Measurements from ENCODE around the gene TRDN.

The TRDN gene

DNA sequence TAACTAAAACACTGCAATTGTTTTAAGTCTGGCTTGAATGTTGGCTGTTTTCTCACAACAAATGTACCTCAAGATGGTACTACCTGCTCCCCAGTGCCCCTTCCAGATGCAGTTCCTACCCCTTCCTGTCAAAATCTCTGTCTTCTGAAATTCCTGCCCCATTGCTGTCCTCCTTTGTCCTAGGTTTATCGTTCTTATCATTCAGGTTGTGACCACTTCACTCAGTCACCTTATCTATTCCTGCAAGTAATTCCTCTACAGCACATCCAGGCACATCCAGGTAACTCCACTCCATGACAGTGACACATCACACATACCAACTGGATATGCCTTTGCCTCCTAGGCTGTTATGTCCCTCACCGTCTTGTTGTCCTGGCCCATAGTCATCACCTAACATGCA is 90.2 kb downstream of the TRDN start:
- H3K27ac ChIP-seq (ENCODE audit: low read length) = no peak overlapping the region
- no peak overlapping the region for H2AFZ ChIP-seq (ENCODE audit: low read depth, low read length)
- ATAC-seq (ENCODE audit: insufficient read depth, low read depth) = no peak

DNA sequence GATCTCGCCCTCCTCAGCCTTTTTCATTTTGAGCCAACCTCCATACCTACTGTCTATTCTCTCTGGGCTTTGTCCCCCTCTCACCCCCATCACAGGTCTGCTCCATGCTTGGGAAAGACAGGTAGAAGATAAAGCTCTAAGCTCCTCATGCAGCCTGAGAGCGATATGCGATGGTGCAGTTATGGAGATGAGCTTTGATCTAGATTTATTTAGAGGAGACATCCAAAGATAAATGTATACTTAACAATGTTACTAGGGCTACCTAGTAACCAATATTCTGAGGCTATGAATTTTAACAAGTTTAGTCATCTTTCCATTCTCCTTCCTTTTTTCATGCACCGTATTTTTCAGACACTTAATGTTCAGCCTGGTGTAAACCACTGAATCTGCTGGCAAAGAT is 95.3 kb downstream of the TRDN start:
- no peak overlapping the region for H3K4me3 ChIP-seq (ENCODE audit: low read depth in 1 of 2, low read length in 2 of 2)
- no peaks in the 10 kb centered on the region for H3K36me3 ChIP-seq (ENCODE audit: insufficient read depth, low read length)
- TF ChIP-seq CTCF (IDR thresholded peaks at IDR 0.05; ENCODE audit: borderline replicate concordance, extremely low read depth, low read length, poor library complexity, severe bottlenecking) = no peak
- no peak for TF ChIP-seq EZH2 (IDR thresholded peaks at IDR 0.05; ENCODE audit: borderline replicate concordance, low read depth, low read length, severe bottlenecking)
- no peak overlapping the region for H3K27ac ChIP-seq (ENCODE audit: low read length)
- H3K27me3 ChIP-seq (ENCODE audit: insufficient read depth, low read length, poor library complexity) = no peaks in the 10 kb centered on the region
- no peaks in the 10 kb centered on the region for H3K9me3 ChIP-seq (ENCODE audit: insufficient read depth, low read length, severe bottlenecking)
- no peak for DNase-seq
- H4K20me1 ChIP-seq (ENCODE audit: insufficient read depth, low read length) = no peaks in the 10 kb centered on the region
- no peak for ATAC-seq (ENCODE audit: insufficient read depth, low read depth)
- H3K79me2 ChIP-seq (ENCODE audit: insufficient read depth, low read length) = no peaks in the 10 kb centered on the region
- H3K4me1 ChIP-seq (ENCODE audit: insufficient read depth, low read length) = no peaks in the 10 kb centered on the region
- H3K4me2 ChIP-seq (ENCODE audit: insufficient read depth, low read length) = no peak overlapping the region
- no peak overlapping the region for H3K9ac ChIP-seq (ENCODE audit: low read depth, low read length)
- H2AFZ ChIP-seq (ENCODE audit: low read depth, low read length) = no peak overlapping the region

More for the DNA sequence above, 90.2 kb downstream of the TRDN start:
- H3K9me3 ChIP-seq (ENCODE audit: insufficient read depth, low read length, severe bottlenecking) = no peaks in the 10 kb centered on the region
- no peak overlapping the region for H3K9ac ChIP-seq (ENCODE audit: low read depth, low read length)
- H3K79me2 ChIP-seq (ENCODE audit: insufficient read depth, low read length) = no peaks in the 10 kb centered on the region
- H4K20me1 ChIP-seq (ENCODE audit: insufficient read depth, low read length) = no peaks in the 10 kb centered on the region
- no peaks in the 10 kb centered on the region for H3K4me1 ChIP-seq (ENCODE audit: insufficient read depth, low read length)
- H3K27me3 ChIP-seq (ENCODE audit: insufficient read depth, low read length, poor library complexity) = no peaks in the 10 kb centered on the region
- H3K4me2 ChIP-seq (ENCODE audit: insufficient read depth, low read length) = no peak overlapping the region
- no peak for DNase-seq
- H3K36me3 ChIP-seq (ENCODE audit: insufficient read depth, low read length) = no peaks in the 10 kb centered on the region
- TF ChIP-seq CTCF (IDR thresholded peaks at IDR 0.05; ENCODE audit: borderline replicate concordance, extremely low read depth, low read length, poor library complexity, severe bottlenecking) = no peak
- no peak for TF ChIP-seq EZH2 (IDR thresholded peaks at IDR 0.05; ENCODE audit: borderline replicate concordance, low read depth, low read length, severe bottlenecking)
- no peak overlapping the region for H3K4me3 ChIP-seq (ENCODE audit: low read depth in 1 of 2, low read length in 2 of 2)

DNA sequence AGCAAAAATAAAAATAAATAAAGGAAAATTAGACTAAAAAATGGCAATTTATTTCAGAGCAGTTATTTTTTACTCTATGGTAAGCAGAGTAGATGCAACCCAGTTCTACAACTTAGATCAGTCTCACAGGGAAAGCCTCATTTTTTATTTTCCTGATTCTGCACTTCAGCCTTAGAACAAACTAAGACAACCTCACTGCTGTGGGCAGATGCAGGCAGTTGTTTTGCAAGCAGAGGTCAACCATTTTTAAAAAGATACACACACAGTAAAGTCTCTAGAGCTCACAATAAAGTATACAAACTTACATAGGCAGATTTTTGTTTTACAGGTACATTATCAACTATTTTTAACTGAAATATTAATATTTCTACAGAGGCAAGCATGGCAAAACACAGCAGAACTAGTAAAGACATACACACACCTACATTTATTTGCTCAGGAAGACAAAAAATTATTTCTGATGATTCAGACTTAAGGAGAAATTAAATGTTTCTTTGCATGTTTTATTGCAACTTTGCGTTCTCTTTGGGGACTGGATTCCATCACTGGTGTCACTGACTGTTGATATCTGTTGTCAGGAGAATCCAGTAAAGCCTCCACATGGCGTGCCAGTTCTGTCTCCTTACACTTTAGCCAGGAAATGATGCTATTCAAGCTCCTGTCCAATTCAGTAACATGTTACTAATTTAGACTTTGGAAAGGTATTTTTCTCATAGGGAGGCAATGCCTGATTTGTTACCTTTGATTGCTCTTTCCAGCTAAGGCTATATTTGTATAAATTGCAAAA is 102.7 kb downstream of the TRDN start:
- no peak for ATAC-seq (ENCODE audit: insufficient read depth, low read depth)
- Histone ChIP-seq H3K4me3 (ENCODE audit: low read depth in 1 of 2, low read length in 2 of 2) (no peak overlapping the region), H3K79me2 (ENCODE audit: insufficient read depth, low read length) (no peaks in the 10 kb centered on the region), H2AFZ (ENCODE audit: low read depth, low read length) (no peak overlapping the region), H3K4me1 (ENCODE audit: insufficient read depth, low read length) (no peaks in the 10 kb centered on the region), H3K27ac (ENCODE audit: low read length) (no peak overlapping the region), H3K27me3 (ENCODE audit: insufficient read depth, low read length, poor library complexity) (no peaks in the 10 kb centered on the region), H4K20me1 (ENCODE audit: insufficient read depth, low read length) (no peaks in the 10 kb centered on the region), H3K9ac (ENCODE audit: low read depth, low read length) (no peak overlapping the region), H3K9me3 (ENCODE audit: insufficient read depth, low read length, severe bottlenecking) (no peaks in the 10 kb centered on the region), H3K4me2 (ENCODE audit: insufficient read depth, low read length) (no peak overlapping the region), H3K36me3 (ENCODE audit: insufficient read depth, low read length) (no peaks in the 10 kb centered on the region)
- TF ChIP-seq EZH2 (IDR thresholded peaks at IDR 0.05; ENCODE audit: borderline replicate concordance, low read depth, low read length, severe bottlenecking) (no peak), CTCF (IDR thresholded peaks at IDR 0.05; ENCODE audit: borderline replicate concordance, extremely low read depth, low read length, poor library complexity, severe bottlenecking) (no peak)
- DNase-seq = no peak
